Measurements from ENCODE around the gene GMPR2.

GRCh38 chr14:24246765-24247212 lies 14.1 kb downstream of the GMPR2 start:
- TF ChIP-seq EZH2 (IDR thresholded peaks at IDR 0.05; ENCODE audit: insufficient read depth, poor library complexity, severe bottlenecking): no peak
- TF ChIP-seq EZH2phosphoT487 (IDR thresholded peaks at IDR 0.05; ENCODE audit: insufficient read depth, low read depth): no peak
